Eye (tissue), 1 donor: ENCODE results near the gene GNB3.
"Not testable (repeated sequence)": the region's sequence is repeated elsewhere in the genome, so short reads cannot be mapped to it uniquely, and the experiment has no call there.

ENCODE experiments used
- DNase-seq: peaks from one replicate; pipeline ENCODE4 v3.0.0-alpha.2; 2015

Gene GNB3

DNA sequence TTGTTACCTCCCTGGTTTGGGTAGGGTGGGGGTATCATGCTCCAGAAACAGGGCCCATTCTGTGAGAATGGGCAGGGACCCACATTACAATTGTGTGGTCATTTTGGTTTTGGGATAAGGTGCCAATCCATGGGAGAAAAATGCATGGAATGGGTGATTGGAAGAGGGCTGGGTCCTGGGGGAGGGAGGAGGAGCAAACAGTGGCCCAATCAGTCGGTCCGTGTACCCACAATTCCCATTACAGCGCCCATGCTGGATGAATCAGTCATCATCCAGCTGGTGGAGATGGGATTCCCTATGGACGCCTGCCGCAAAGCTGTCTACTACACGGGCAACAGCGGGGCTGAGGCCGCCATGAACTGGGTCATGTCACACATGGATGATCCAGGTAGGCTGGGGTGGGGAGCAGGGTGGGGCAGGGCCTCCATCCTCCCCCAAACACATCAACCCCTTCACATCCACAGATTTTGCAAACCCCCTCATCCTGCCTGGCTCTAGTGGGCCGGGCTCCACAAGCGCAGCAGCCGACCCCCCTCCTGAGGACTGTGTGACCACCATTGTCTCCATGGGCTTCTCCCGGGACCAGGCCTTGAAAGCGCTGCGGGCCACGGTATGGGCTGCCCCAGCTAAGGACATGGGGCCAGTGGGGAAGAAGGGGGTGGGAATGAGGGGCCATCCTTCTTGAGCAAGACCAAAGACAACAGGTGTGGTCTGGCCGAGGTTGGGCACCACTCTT is 23.0 kb downstream of the GNB3 start:
- no peak for DNase-seq

DNA sequence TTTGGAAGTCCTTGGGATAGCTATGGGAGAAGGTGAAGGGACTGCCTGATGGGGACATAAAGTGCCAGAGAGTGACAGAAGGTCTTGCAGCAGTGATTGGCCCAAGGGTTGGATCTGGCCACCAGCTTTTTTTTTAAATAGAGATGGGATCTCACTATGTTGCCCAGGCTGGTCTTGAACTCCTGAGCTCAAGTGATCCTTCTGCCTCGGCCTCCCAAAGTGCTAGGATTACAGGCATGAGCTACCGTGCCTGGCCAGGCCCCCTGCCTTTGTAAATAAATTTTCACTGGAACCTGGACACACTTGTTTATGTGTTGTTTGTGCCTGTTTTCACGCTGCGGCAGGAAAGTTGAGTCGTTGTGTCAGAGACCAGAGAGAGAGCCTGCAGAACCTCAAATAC is 24.6 kb downstream of the GNB3 start:
- not testable (repeated sequence) for DNase-seq

DNA sequence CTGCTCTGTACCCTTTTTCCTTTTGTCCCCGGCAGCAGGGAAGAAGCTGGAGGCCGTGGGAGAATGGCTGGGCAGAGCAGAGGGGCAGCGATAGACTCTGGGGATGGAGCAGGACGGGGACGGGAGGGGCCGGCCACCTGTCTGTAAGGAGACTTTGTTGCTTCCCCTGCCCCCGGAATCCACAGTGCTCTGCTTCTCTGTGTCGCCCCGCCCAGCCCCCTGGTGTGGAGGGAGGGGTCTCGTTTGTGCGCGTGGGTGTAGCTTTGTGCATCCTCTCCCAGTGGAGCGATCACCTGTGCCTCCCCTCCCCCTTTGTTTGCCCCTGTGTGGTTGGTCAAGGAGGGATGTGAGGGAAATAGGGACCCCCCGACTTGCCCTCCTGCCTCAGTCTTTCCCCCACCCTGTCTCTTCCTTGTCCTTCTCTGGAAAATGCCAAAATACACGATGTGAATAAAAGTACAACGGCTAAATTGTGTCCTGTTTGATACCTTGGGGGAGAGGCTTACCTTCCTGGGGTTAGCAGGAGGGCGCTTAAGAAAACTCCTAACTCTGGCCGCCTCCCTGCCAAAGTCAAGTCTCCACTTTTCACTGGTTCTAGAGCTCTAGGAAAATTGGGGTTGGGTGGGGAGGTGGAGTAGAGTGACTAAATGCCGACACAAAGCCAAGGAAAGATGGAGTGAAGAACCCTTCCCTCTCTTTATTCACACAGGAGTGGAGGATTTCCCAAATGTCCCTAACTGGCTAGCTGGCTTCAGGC is 25.6 kb downstream of the GNB3 start:
- DNase-seq = no peak

DNA sequence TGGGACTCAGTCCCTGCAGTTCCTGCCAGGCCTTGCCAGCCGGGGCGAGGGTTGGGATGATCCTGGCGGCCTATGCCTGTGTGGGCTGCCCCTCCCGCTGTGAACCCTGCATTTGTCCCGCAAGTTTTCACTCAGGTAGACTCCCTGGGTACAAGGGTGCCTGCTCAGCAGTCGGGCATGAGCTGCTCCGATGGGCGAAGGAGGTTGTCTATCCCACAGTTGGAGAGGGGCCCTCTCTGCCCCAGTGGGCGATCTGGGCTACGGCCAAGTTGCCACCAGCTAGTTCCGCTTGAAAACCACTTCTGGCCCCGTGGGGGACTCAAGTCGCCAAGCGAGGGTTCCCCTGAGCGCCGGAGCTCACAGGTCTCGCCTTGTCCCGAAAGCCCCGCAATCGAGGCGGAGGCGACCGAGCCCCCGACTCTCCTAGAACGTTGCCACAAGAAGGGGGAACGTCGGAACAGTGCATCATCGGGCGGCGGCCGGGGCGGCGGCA is 26.2 kb downstream of the GNB3 start:
- DNase-seq = no peak

DNA sequence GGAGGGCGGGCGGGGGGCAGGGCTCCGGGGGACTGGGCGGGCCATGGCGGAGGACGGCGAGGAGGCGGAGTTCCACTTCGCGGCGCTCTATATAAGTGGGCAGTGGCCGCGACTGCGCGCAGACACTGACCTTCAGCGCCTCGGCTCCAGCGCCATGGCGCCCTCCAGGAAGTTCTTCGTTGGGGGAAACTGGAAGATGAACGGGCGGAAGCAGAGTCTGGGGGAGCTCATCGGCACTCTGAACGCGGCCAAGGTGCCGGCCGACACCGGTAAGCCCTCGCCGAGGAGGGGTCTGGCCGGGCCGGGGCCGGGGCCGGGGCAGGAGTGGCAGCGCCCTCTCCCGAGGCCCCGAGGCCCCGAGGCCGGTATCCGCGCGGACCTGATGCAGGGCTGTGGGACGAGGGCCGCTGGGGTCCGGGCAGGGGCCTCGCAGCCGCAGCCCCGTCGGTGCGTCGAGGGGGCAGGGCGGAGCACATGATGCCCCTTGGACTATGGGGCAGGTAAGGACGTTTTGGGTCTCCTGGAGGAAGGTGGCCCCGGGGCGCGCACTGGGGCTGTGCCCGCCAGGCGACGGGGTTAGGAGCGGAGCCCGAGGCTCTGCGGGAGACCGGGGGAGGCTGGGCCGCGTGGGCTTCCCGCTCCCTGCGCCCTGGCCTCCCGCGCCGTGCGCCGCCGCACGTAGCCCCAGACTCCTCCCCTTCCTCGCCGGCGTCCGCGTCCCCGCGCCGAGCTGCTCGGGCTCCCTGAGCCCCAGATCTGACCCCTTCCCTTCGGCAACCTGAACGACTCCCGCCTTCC is 26.9 kb downstream of the GNB3 start, which contains the start of gene TPI1:
TPI1 (plus strand) TSS at position 119 of the 798 bp plus-strand sequence; CDS start at position 155, 36 bp downstream.
- DNase-seq = peak; percentile 92

DNA sequence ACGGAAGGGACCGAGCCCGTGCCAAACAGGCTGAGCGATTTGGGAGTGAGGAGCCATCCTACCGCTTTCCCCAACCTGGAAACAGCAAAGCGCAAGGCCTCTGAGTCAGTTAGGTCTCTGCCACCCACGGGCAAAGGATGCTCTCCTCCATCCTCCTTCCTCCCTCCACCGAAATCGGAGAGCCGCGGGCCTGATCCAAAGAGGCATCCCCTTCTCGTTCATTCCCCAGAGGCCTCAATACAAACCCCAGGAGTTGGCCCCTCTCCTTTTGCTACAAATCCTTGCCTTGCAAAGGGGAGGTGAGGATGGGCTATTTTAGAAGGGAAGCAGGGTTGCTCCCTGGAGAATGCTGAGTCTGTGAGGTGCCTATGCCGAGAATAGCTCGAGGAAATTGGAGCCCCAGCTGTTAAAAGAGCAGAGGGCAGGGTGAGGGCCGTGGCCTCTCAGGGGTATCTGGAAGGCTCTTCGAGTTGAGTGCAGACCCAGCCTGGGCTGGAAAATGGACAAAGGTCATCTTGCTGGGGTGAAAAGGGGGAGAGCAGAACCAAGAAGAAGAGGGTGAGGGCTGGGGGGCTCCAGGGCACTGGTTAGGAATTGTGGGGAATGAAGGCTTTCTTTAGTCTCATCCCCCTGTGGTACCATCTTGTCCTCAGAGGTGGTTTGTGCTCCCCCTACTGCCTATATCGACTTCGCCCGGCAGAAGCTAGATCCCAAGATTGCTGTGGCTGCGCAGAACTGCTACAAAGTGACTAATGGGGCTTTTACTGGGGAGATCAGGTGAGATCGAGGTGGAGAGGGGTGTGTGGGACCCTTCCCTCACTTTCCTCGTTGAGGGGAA is 27.7 kb downstream of the GNB3 start:
- DNase-seq = peak; percentile 26

DNA sequence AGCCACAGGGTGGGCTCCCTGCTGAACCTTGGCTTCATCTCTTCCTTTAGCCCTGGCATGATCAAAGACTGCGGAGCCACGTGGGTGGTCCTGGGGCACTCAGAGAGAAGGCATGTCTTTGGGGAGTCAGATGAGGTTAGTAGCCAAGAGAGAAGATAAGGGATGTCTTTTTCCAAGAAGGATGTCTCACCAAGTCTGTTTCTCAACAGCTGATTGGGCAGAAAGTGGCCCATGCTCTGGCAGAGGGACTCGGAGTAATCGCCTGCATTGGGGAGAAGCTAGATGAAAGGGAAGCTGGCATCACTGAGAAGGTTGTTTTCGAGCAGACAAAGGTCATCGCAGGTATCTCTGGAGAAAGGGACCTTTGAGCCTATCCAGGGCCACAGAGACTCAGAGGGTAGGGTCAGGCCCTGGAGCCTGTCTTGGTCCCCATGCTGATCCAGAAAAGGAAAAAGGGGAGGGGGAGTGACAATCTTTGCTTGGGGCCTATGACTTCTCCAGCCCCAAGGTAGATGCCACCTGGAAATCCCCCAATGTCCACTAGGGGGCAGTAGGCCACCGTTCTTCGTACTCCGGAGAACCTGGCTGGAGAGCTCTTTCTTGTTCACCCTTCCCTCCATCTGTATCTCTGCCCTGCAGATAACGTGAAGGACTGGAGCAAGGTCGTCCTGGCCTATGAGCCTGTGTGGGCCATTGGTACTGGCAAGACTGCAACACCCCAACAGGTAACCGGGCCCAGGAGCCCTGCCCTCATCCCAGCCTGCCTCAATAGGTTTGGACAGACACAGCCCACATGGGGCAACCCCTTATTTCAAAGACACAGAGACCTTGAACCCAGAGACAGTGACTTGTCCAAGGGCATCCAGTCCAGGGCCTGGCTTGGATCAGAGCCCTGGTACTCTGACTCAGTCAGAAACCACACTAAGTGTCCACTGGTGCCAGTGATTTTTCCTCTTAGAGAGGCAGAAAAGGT is 28.6 kb downstream of the GNB3 start:
- DNase-seq = peak; percentile 96

DNA sequence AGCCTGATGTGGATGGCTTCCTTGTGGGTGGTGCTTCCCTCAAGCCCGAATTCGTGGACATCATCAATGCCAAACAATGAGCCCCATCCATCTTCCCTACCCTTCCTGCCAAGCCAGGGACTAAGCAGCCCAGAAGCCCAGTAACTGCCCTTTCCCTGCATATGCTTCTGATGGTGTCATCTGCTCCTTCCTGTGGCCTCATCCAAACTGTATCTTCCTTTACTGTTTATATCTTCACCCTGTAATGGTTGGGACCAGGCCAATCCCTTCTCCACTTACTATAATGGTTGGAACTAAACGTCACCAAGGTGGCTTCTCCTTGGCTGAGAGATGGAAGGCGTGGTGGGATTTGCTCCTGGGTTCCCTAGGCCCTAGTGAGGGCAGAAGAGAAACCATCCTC is 29.6 kb downstream of the GNB3 start:
- DNase-seq = not testable (repeated sequence)

DNA sequence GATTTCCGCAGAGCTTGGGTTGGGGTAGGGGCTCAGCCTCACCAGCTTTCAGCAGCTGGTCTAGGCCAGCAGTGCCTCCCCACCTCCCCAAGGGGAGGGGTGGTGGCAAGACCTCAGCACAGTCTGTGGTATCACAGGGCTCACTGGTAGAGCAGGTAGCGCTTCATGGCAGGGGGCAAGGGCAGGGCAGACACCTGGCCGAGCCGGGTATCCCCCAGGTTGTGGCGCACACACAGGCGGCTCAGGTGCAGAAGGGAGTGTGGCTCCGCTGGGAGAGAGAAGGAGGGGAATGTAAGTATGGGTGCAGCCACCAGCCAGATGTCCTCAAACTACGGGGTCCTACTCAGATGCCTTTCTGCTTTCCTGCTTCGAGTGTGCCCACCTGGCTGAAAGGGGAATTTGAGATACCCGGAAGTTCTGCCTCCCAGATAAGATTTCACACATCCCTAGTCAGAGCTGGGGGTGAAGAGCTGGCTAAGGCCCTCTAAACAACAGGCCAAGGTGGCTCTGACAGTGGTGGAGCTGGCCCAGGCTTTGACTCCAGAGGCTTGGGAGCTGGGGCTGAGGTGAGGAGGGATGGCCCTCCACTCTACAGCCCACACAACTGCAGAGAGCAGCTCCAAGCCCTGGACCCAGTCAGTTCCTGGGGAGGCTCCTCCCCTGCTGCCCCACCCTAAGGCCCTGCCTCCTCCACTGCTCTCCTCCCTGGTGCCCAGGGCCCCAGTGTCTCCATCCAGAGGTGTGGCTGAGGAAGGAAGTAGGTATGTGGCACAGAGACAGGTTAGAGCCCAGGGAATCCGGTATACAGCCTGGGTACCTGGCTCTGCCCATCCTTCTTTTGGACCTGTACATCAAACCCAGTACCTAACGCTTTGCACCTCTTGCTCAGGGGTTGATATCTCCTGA is 30.6 kb downstream of the GNB3 start:
- peak; percentile 10 for DNase-seq

DNA sequence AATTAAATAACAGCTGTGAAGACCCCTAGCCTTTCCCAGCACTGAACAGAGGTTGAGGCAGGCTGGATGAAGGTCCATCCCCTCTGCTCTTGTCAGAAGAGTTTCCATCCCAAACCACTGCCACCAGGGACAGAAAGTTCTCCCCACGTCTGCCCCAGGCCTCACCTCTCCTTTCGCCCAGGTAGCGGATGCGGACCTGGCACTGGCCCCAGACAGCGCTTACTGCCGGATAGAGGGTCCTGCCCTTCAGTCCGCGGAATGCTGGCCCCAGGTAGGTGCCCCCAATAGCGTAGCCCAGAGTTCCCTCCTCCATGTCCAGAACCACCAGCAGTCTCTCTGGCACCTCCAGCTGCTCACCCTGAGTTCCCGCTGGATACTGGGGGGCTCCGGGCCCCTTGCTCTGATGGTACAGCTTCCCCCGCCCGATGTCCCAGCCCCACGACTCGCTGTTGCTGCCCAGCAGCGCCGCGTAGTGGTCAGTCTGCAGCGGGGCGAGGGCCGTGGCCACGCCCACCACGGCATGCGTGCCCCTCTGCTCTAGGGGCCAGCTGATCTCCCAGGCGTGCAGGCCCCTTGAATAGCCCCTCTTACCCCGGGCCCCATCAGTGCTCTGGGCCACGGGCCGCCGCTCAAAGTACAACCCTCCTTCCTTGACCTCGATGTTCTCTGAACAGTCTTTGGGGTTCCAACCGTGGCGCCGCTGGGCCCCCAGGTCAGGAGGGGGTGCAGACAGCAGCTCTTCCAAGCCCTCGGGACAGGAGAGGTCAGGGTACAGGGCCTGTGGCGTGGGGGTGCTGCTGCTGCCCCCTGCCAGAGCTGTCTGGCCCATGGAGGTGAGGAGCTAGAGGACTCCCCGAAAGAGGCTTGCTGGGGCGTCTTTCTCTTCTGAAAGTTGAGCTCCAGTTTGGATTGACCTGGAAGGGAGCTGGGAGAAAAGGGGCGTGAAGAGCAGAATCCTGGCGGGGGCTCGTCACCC is 31.6 kb downstream of the GNB3 start:
- DNase-seq = peak; percentile 92

DNA sequence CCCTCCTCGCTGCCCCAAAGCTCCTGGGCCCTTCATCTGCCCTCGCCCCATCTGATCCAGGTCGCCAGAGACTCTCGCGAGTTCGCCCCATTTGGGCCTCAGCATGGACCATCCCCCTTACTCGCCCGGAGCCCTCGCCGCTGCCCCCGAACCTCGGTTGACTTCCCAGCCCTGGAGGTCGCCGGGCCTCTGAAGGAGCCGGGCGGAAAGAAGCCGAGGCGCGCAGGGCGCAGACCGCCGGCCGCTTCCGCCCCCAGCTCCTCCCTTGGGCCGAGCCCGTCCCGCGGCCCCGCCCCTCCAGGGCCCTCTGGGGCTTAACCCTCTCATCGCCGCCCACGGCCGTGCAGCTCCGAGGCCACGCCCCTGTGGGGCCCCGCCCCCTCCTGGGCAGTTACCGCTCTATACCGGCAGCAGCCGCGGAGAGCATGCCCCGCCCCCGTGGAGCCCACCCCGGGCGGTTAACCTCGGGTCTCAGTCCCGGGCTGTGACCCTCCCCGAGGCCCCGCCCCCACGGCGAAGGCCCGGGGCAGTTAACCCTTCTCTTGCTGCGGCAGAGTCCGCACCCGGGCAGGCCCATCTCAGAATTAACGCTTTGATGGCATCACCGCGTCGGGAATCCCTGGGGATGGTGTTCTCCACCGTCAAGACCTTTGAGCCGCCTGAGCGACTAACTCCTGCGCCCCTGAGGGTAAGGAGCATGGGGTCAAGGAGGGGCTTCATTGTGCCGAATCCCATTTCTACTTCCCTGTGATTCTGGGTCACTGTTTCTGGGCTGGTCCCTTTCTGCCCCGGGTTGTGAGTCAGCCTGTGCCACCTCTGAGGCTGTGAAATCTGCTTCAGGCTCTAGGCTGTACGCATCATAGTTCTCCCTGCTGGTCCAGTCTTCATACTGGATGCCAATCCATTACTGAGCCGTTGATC is 32.6 kb downstream of the GNB3 start, which contains the start of gene SPSB2:
SPSB2 (minus strand) TSS at position 210 of the 921 bp plus-strand sequence. CDS start 402 bp downstream, outside the sequence.
- peak; percentile 99 for DNase-seq

DNA sequence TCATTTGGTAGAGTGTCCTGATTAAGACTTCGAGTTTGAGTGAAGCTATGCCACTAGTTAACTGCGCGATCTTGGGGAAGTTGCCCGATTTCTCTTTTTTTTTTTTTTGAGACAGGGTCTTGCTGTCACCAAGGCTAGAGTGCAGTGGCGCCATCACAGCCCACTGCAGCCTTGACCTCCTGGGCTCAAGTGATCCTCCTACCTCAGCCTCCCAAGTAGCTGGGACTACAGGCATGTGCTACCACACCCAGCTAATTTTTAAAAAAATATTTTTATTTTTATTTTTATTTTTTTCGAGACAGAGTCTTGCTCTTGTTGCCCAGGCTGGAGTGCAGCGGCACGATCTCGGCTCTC is 33.3 kb downstream of the GNB3 start:
- not testable (repeated sequence) for DNase-seq

DNA sequence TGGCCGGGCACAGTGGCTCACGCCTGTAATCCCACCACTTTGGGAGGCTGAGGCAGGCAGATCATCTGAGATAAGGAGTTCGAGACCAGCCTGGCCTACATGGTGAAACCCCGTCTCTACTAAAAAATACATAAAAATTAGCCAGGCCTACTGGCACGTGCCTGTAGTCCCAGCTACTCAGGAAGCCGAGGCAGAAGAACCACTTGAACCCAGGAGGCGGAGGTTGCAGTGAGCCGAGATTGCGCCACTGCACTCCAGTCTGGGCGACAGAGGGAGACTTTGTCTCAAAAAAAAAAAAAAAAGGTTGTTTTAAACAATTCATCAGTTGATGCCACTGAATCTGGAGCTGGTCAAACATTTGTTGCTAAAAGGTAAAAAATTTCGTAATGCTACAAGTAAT is 39.1 kb downstream of the GNB3 start:
- DNase-seq = not testable (repeated sequence)

DNA sequence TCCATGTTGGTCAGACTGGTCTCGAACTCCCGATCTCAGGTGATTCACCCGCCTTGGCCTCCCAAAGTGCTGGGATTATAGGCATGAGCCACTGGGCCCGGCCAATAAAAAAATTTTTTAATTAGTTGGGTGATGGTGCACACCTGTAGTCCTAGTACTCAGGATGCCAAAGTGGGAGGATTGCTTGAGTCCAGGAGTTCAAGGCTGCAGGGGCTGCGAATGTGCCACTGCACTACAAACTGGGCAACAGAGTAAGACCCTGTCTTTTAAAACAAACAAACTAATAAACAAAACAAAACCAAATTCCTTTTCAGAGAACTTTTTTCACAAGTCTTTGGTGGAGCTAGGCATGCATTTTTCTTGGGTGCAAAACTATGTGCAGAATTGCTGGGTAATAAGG is 42.5 kb downstream of the GNB3 start:
- no peak for DNase-seq

DNA sequence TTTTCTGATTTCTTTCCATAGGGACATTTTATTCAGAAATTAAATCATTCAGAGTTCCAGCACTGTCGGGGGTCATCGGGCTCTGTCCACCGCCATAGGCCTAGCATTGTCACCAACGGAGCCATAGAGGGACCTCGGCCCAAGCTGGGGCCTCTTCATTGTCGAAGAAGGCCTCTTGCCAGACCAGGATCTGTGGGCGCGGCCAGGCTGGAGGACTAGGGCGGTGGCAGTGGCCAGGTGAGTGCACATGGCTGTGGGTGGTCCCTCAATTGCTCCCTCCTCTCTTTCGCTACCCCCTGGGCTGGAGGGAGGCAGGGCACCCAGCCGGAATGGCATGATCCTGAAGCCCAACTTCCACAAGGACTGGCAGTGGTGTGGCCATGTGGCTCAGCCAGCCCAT is 43.0 kb downstream of the GNB3 start:
- DNase-seq = no peak

DNA sequence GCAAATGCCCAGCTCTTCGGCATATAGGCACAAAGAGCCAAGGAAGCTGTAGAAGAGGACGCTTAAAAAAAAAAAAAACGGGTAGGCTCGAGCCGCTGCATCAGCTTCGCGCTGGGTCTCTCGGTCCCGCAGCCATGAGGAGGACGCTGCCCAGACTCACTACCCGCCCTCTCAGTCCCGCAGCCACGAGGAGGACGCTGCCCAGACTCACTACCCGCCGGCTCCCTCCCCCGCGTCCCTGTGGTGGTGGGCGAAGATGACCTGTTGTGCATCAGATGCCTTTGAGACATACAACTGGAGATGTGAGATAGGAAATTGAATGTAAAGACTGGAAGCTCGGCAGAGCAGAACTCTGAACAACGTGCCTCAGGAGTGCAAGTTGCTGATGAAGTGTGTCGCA is 43.8 kb downstream of the GNB3 start:
- DNase-seq = no peak
